ENCODE results near the gene LMF1.
"Not testable (repeated sequence)": the region's sequence is repeated elsewhere in the genome, so short reads cannot be mapped to it uniquely, and the experiment has no call there.

The LMF1 gene

GRCh38 chr16:831571-832413 lies 139.0 kb downstream of the LMF1 start:
- DNase-seq (ENCODE audit: low spot score): no peak

GRCh38 chr16:830871-831570 lies 139.8 kb downstream of the LMF1 start:
- DNase-seq (ENCODE audit: low spot score): no peak

GRCh38 chr16:830107-830870 lies 140.5 kb downstream of the LMF1 start:
- DNase-seq (ENCODE audit: low spot score): no peak

- DNase-seq (ENCODE audit: low spot score): no peak
Observed at GRCh38 chr16:828891-829290, 141.9 kb downstream of the LMF1 start.

GRCh38 chr16:827513-827912 lies 143.3 kb downstream of the LMF1 start:
- no peak for DNase-seq (ENCODE audit: low spot score)

GRCh38 chr16:825341-826061 lies 145.3 kb downstream of the LMF1 start:
- no peak for DNase-seq (ENCODE audit: low spot score)

- no peak for DNase-seq (ENCODE audit: low spot score)
Observed at GRCh38 chr16:824601-825000, 146.2 kb downstream of the LMF1 start.

- DNase-seq (ENCODE audit: low spot score): no peak
Observed at GRCh38 chr16:824194-824593, 146.6 kb downstream of the LMF1 start.

- no peak for DNase-seq (ENCODE audit: low spot score)
Observed at GRCh38 chr16:822909-823297, 147.9 kb downstream of the LMF1 start.

GRCh38 chr16:822174-822908 lies 148.4 kb downstream of the LMF1 start:
- DNase-seq (ENCODE audit: low spot score): no peak

- DNase-seq (ENCODE audit: low spot score): no peak
Observed at GRCh38 chr16:821751-822150, 149.0 kb downstream of the LMF1 start.

GRCh38 chr16:820748-821147 lies 150.0 kb downstream of the LMF1 start:
- DNase-seq (ENCODE audit: low spot score): no peak

- not testable (repeated sequence) for DNase-seq (ENCODE audit: low spot score)
Observed at GRCh38 chr16:820044-820408, 150.8 kb downstream of the LMF1 start.

- DNase-seq (ENCODE audit: low spot score): no peak
Observed at GRCh38 chr16:819336-820043, 151.3 kb downstream of the LMF1 start.

- no peak for DNase-seq (ENCODE audit: low spot score)
Observed at GRCh38 chr16:818592-818991, 152.2 kb downstream of the LMF1 start.

GRCh38 chr16:818132-818531 lies 152.7 kb downstream of the LMF1 start:
- DNase-seq (ENCODE audit: low spot score): no peak

GRCh38 chr16:817001-817906 lies 153.5 kb downstream of the LMF1 start:
- DNase-seq (ENCODE audit: low spot score): no peak

- DNase-seq (ENCODE audit: low spot score): no peak
Observed at GRCh38 chr16:815861-816260, 154.9 kb downstream of the LMF1 start.

GRCh38 chr16:814974-815373 lies 155.8 kb downstream of the LMF1 start:
- DNase-seq (ENCODE audit: low spot score): peak; percentile 57

- no peak for DNase-seq (ENCODE audit: low spot score)
Observed at GRCh38 chr16:813916-814412, 156.8 kb downstream of the LMF1 start.

Data from RKO (cell line).